NCI-H345 treated with DMSO at 0.1 percent for 48 hours (cell line): ENCODE data around the gene PARVA.

Source experiments
- DNase-seq: peaks from one replicate; lab custom pipeline; 2025; ENCODE audit not compliant: unreplicated experiment; lab: John Stamatoyannopoulos, UW

Gene PARVA

GRCh38 chr11:12524865-12525264 lies 147.5 kb downstream of the PARVA start:
- no peak for DNase-seq

- no peak for DNase-seq
Observed at GRCh38 chr11:12525466-12526055, 148.2 kb downstream of the PARVA start.

- DNase-seq: no peak
Observed at GRCh38 chr11:12526789-12527188, 149.4 kb downstream of the PARVA start.

GRCh38 chr11:12528487-12528886 lies 151.1 kb downstream of the PARVA start:
- no peak for DNase-seq

- DNase-seq: no peak
Observed at GRCh38 chr11:12529041-12529440, 151.7 kb downstream of the PARVA start.

GRCh38 chr11:12529793-12530192 lies 152.4 kb downstream of the PARVA start:
- DNase-seq: no peak

- no peak for DNase-seq
Observed at GRCh38 chr11:12531020-12531419, 153.6 kb downstream of the PARVA start.

- DNase-seq: no peak
Observed at GRCh38 chr11:12531681-12532080, 154.3 kb downstream of the PARVA start.

GRCh38 chr11:12532580-12532979 lies 155.2 kb downstream of the PARVA start:
- DNase-seq: no peak

- no peak for DNase-seq
Observed at GRCh38 chr11:12534549-12534948, 157.2 kb downstream of the PARVA start.

- no peak for DNase-seq
Observed at GRCh38 chr11:12535321-12535720, 157.9 kb downstream of the PARVA start.

- no peak for DNase-seq
Observed at GRCh38 chr11:12536566-12536965, 159.2 kb downstream of the PARVA start.

- no peak for DNase-seq
Observed at GRCh38 chr11:12537778-12538401, 160.5 kb downstream of the PARVA start.

- DNase-seq: no peak
Observed at GRCh38 chr11:12538889-12539421, 161.6 kb downstream of the PARVA start.

- no peak for DNase-seq
Observed at GRCh38 chr11:12539572-12539971, 162.2 kb downstream of the PARVA start.

GRCh38 chr11:12540075-12540680 lies 162.8 kb downstream of the PARVA start:
- DNase-seq: no peak

- no peak for DNase-seq
Observed at GRCh38 chr11:12540913-12541582, 163.7 kb downstream of the PARVA start.

GRCh38 chr11:12541583-12542151 lies 164.3 kb downstream of the PARVA start:
- DNase-seq: no peak

- no peak for DNase-seq
Observed at GRCh38 chr11:12542186-12542935, 165.0 kb downstream of the PARVA start.

- DNase-seq: no peak
Observed at GRCh38 chr11:12543596-12544415, 166.4 kb downstream of the PARVA start.
